Naive thymus-derived CD8-positive, alpha-beta T cell (primary cell): ENCODE measurements around the gene AIPL1. TPM values are rescaled to one million over a fixed set of nuclear protein-coding genes. Genes with fewer than 3 reads are reported as not detected.
"Not testable (repeated sequence)": the region's sequence is repeated elsewhere in the genome, so short reads cannot be mapped to it uniquely, and the experiment has no call there.

ENCODE experiments used
- ATAC-seq, 2 donors: fragments of 150-1000 bp; cut with Tn5 transposase in 1 of 2; sonication (Bioruptor Pico), chemical (Tn5 transposase) in 1 of 2; 1 replicate in 1 of 2; 2 replicates in 1 of 2; pipeline ENCODE4 v1.10.0; 2021; ENCODE audit warnings: mild to moderate bottlenecking in 2 of 2, moderate library complexity in 2 of 2
- POLR2A ChIA-PET: fragments of 350-600 bp; sonication (Branson Sonifier 250); formaldehyde crosslinking; loops from one replicate; lab custom pipeline; 2021; ENCODE audit warnings: antibody characterized with exemption; lab: Charles Lee
- DNase-seq, 10 donors: peaks; one replicate each; pipeline versions ENCODE4 v3.0.0 to v3.0.0-alpha.2; 2020 to 2022
- H3K27ac Mint-ChIP-seq, 10 donors: one replicate each; pipeline ENCODE4 v1.8.0; 2020 to 2022; ENCODE audit warnings: mild to moderate bottlenecking in 10 of 10, mixed read lengths in 10 of 10, moderate library complexity in 4 of 10, inconsistent platforms in 1 of 10
- H3K27me3 Mint-ChIP-seq, 5 donors: one replicate each; pipeline ENCODE4 v1.8.0; 2021 to 2022; ENCODE audit warnings: mixed read lengths in 5 of 5
- H3K36me3 Mint-ChIP-seq, 3 donors: one replicate each; pipeline ENCODE4 v1.8.0; 2020 to 2022; ENCODE audit warnings: mixed read lengths in 3 of 3, mild to moderate bottlenecking in 2 of 3, inconsistent platforms in 1 of 3
- H3K4me1 Mint-ChIP-seq, 4 donors: one replicate each; pipeline ENCODE4 v1.8.0; 2021 to 2022; ENCODE audit warnings: mixed read lengths in 4 of 4
- H3K4me3 Mint-ChIP-seq, 10 donors: one replicate each; pipeline ENCODE4 v1.8.0; 2020 to 2022; ENCODE audit warnings: mild to moderate bottlenecking in 10 of 10, mixed read lengths in 10 of 10, moderate library complexity in 6 of 10, inconsistent platforms in 1 of 10
- H3K9me3 Mint-ChIP-seq, 9 donors: one replicate each; pipeline ENCODE4 v1.8.0; 2020 to 2022; ENCODE audit warnings: mixed read lengths in 9 of 9, mild to moderate bottlenecking in 3 of 9, inconsistent platforms in 1 of 9, moderate library complexity in 1 of 9
- polyA plus RNA-seq, 3 donors: library from polyadenylated mRNA; unstranded; fragments of 300-500 nt; fragmentation: Illumina TruSeq; gene quantifications; one replicate each; pipeline ENCODE4 v1.2.3, GENCODE V29; 2021
- total RNA-seq, 8 experiments: library from RNA in 2 of 8; stranded (reverse) in 2 of 8; gene quantifications; one replicate each; pipeline ENCODE4 v1.2.3 and lab custom pipeline; 2021 to 2026

The AIPL1 gene
- total RNA-seq (not detected), polyA plus RNA-seq (not detected), total RNA-seq (lab: John Stamatoyannopoulos, UW) (0 reads per million in 6 experiments)

GRCh38 chr17:6435051-6435450, at the start of gene AIPL1:
AIPL1 (minus strand) TSS chr17:6435121; CDS start chr17:6435104, 17 bp downstream.
- POLR2A ChIA-PET = no interaction called here
- no peak for ATAC-seq
- Mint-ChIP-seq H3K27me3 (peaks cover 6 to 19% (median 18%) of the 10 kb centered on the region in 5 donors), H3K4me3 (no peak within 1 kb of the TSS), H3K4me1 (peaks cover 2 to 6% (median 2%) of the 10 kb centered on the region in 4 donors), H3K27ac (no peak within 1 kb of the TSS), H3K9me3 (peaks cover 0 to 11% (median 4%) of the 10 kb centered on the region in 9 donors), H3K36me3 (peaks cover 0 to 4% (median 0%) of the 10 kb centered on the region in 3 donors)
- DNase-seq = peak in 1 of 10 donors; percentile 52

- no peaks in the 10 kb centered on the region for H3K36me3 Mint-ChIP-seq
- DNase-seq (no peak), ATAC-seq (no peak)
- peak overlapping the region in 1 of 10 donors; percentile 65 for H3K27ac Mint-ChIP-seq
- peaks cover 1 to 26% (median 9%) of the 10 kb centered on the region in 5 donors for H3K27me3 Mint-ChIP-seq
- no peak overlapping the region for H3K4me3 Mint-ChIP-seq
- POLR2A ChIA-PET = no interaction called here
- H3K4me1 Mint-ChIP-seq = peaks cover 0 to 2% (median 0%) of the 10 kb centered on the region in 4 donors
- H3K9me3 Mint-ChIP-seq = no peaks in the 10 kb centered on the region
Observed at GRCh38 chr17:6483507-6483906, 48.6 kb upstream of the AIPL1 start.

- POLR2A ChIA-PET = interaction anchor here (0.7 kb wide), 2 partner anchors 40 to 97 kb away, joined by 5 read pairs; no protein-coding TSS in a partner anchor
- H3K4me1 Mint-ChIP-seq, H3K27ac Mint-ChIP-seq, DNase-seq, ATAC-seq, H3K9me3 Mint-ChIP-seq, H3K4me3 Mint-ChIP-seq, H3K36me3 Mint-ChIP-seq: not testable (repeated sequence)
- peaks cover 1 to 20% (median 9%) of the 10 kb centered on the region in 5 donors for H3K27me3 Mint-ChIP-seq
Observed at GRCh38 chr17:6482796-6483195, 47.9 kb upstream of the AIPL1 start.

DNA sequence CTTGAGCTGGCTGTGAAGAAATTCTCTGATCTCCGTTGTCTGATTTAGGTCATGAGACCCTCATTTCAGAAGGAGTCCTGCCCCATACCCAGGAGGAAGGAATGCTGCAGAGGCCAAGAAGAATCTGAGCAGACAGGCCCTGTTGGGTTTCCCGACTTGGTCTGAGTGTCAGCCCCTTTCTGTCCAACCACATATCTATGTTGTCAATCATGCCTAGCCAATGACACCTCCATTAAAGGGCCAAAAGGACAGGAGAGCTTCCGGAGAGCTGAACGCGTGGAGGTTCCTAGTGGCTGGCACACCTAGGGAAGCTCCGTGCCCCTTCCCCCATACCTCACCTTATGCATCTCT, 47.2 kb upstream of the AIPL1 start:
- DNase-seq (no peak), ATAC-seq (no peak)
- Mint-ChIP-seq H3K27me3 (peaks cover 1 to 18% (median 6%) of the 10 kb centered on the region in 5 donors), H3K36me3 (no peaks in the 10 kb centered on the region), H3K27ac (peak overlapping the region in 1 of 10 donors; percentile 7), H3K9me3 (no peaks in the 10 kb centered on the region), H3K4me3 (no peak overlapping the region), H3K4me1 (no peaks in the 10 kb centered on the region)
- POLR2A ChIA-PET = interaction anchor here (0.7 kb wide), 1 partner anchor 39 kb away, joined by 5 read pairs; no protein-coding TSS in a partner anchor

GRCh38 chr17:6480303-6480675, 45.4 kb upstream of the AIPL1 start:
- DNase-seq = no peak
- Mint-ChIP-seq H3K27me3 (peaks cover 0 to 14% (median 3%) of the 10 kb centered on the region in 5 donors), H3K4me1 (no peaks in the 10 kb centered on the region), H3K9me3 (no peaks in the 10 kb centered on the region), H3K4me3 (no peak overlapping the region), H3K36me3 (no peaks in the 10 kb centered on the region), H3K27ac (no peak overlapping the region)
- no peak for ATAC-seq
- POLR2A ChIA-PET = no interaction called here

GRCh38 chr17:6479622-6480302, 44.8 kb upstream of the AIPL1 start:
- no peak overlapping the region for H3K4me3 Mint-ChIP-seq
- no peak for ATAC-seq
- H3K27ac Mint-ChIP-seq = peak overlapping the region in 1 of 10 donors; percentile 22
- no peaks in the 10 kb centered on the region for H3K9me3 Mint-ChIP-seq
- POLR2A ChIA-PET = no interaction called here
- H3K27me3 Mint-ChIP-seq = peaks cover 0 to 14% (median 3%) of the 10 kb centered on the region in 5 donors
- DNase-seq = no peak
- H3K4me1 Mint-ChIP-seq = no peaks in the 10 kb centered on the region
- H3K36me3 Mint-ChIP-seq = no peaks in the 10 kb centered on the region

- H3K36me3 Mint-ChIP-seq = no peaks in the 10 kb centered on the region
- H3K4me3 Mint-ChIP-seq = no peak overlapping the region
- no peaks in the 10 kb centered on the region for H3K9me3 Mint-ChIP-seq
- POLR2A ChIA-PET = no interaction called here
- DNase-seq (no peak), ATAC-seq (no peak)
- H3K27ac Mint-ChIP-seq = no peak overlapping the region
- no peaks in the 10 kb centered on the region for H3K4me1 Mint-ChIP-seq
- peaks cover 0 to 13% (median 3%) of the 10 kb centered on the region in 5 donors for H3K27me3 Mint-ChIP-seq
Observed at GRCh38 chr17:6478486-6478885, 43.6 kb upstream of the AIPL1 start.

DNA sequence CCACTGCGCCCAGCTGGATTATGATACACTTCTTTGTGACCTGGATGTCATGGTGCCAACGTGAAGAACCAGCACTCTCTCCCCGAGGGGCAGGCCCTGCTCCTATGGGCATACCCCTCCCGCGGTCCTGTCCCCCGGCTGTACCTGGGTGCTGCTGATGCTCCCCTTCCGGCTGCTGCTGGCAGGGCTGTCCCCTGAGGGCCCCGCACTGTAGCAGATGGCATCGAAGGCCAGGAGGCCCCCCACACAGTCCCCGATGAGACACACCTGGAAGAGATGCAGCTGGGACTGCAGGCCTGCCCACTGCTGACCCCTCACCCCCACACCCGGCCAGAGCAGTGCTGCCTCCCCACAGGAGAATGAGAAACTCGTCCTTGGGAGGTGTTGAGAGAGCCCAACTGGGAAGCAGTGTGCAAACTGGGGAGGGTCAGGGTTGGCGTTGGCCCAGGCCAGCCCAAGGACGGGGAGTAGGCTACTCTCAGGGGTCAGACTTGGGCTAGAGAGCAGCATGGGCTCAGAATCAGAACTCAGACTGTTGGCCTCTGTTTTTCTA, 43.0 kb upstream of the AIPL1 start:
- Mint-ChIP-seq H3K4me1 (peaks cover 0 to 4% (median 3%) of the 10 kb centered on the region in 4 donors), H3K27me3 (peaks cover 0 to 9% (median 2%) of the 10 kb centered on the region in 5 donors), H3K36me3 (no peaks in the 10 kb centered on the region), H3K4me3 (no peak overlapping the region), H3K27ac (no peak overlapping the region), H3K9me3 (no peaks in the 10 kb centered on the region)
- no peak for ATAC-seq
- POLR2A ChIA-PET = no interaction called here
- no peak for DNase-seq

GRCh38 chr17:6476810-6477179, 41.9 kb upstream of the AIPL1 start:
- no peak overlapping the region for H3K4me3 Mint-ChIP-seq
- H3K27ac Mint-ChIP-seq = peak overlapping the region in 1 of 10 donors; percentile 79
- peaks cover 0 to 3% (median 0%) of the 10 kb centered on the region in 5 donors for H3K27me3 Mint-ChIP-seq
- POLR2A ChIA-PET = no interaction called here
- H3K4me1 Mint-ChIP-seq = peaks cover 0 to 6% (median 3%) of the 10 kb centered on the region in 4 donors
- H3K36me3 Mint-ChIP-seq = no peaks in the 10 kb centered on the region
- ATAC-seq = no peak
- H3K9me3 Mint-ChIP-seq = no peaks in the 10 kb centered on the region
- DNase-seq = no peak

DNA sequence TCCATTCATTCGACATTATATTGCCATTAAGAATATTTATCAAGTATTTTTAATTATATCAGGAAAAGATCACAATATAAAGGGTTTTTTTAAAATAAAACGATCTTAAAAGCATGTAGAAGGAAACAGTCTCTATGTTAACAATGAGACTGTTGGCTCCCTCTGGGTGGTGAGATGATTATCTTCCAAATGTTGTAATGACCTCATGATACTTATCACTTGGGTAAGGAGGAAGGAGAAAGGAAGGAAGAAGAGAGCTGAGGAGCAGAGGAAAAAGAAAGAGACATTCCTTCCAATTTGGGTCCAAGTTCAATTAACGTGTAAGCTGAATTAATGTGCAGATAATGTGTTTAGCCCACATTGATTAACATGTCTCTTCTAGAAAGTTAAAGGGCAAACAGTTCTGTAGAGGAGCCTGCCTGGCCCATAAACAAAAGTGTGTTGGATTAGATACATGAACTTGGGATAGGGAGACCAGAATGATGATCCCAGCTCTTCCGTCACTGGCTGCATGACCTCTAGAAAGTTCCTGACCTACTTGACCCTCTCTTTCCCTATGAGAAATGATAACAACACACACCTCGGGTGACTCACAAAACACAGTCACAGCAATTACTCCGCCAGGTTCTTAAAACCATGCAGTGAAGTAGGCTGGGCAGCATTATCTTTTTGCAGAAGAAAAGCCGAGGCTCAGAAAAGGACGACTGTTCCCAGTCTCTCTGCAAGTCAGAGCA, 41.3 kb upstream of the AIPL1 start:
- POLR2A ChIA-PET = no interaction called here
- no peak for ATAC-seq
- Mint-ChIP-seq H3K4me3 (no peak overlapping the region), H3K9me3 (no peaks in the 10 kb centered on the region), H3K27me3 (peaks cover 0 to 2% (median 0%) of the 10 kb centered on the region in 5 donors), H3K36me3 (no peaks in the 10 kb centered on the region), H3K27ac (no peak overlapping the region), H3K4me1 (peaks cover 0 to 6% (median 3%) of the 10 kb centered on the region in 4 donors)
- DNase-seq = no peak

DNA sequence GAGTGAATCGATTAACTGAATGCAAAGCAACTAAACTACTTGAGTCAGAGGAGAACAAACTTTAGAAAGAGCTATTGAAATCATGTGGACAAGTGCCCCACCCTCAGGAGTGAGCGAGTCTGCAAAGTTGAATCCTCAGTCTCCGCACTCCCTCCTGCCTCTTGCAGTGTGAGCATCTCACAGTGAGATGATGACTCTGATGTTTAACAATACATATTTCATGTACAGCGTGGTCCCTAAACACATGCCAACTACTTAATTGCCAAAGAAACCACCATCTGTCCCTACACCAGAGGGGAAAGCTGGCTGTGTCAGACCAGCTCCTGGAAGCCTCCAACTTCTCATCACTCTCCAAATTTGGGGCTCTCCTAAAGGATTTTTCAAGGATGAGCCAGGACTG, 40.5 kb upstream of the AIPL1 start:
- peaks cover 0 to 6% (median 3%) of the 10 kb centered on the region in 4 donors for H3K4me1 Mint-ChIP-seq
- H3K36me3 Mint-ChIP-seq = no peaks in the 10 kb centered on the region
- no peaks in the 10 kb centered on the region for H3K9me3 Mint-ChIP-seq
- DNase-seq (no peak), ATAC-seq (no peak)
- H3K27ac Mint-ChIP-seq = no peak overlapping the region
- H3K27me3 Mint-ChIP-seq = peaks cover 0 to 2% (median 0%) of the 10 kb centered on the region in 5 donors
- no peak overlapping the region for H3K4me3 Mint-ChIP-seq
- POLR2A ChIA-PET = no interaction called here

DNA sequence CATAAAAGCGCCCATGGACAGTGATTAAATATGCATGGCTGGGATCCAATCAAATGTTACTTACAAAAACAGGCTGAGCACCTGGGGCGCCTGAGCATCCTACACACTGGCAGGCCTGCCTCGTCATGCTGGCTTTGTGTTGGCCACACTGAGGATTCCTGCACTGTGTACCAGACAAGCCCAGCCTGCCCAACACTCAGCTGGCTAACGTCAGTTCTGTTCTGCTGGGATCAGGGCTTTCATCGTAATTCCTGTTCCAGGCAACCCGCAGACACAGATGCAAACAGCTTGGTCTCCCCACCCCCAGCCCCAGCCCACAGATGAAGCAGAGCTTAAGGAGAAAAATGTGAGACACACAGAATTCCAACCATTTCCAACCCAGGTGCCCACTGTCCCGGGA, 40.0 kb upstream of the AIPL1 start:
- Mint-ChIP-seq H3K4me1 (peaks cover 0 to 6% (median 3%) of the 10 kb centered on the region in 4 donors), H3K27ac (no peak overlapping the region), H3K9me3 (no peaks in the 10 kb centered on the region), H3K4me3 (no peak overlapping the region), H3K36me3 (no peaks in the 10 kb centered on the region), H3K27me3 (peaks cover 0 to 2% (median 0%) of the 10 kb centered on the region in 5 donors)
- ATAC-seq (no peak), DNase-seq (no peak)
- POLR2A ChIA-PET = no interaction called here

DNA sequence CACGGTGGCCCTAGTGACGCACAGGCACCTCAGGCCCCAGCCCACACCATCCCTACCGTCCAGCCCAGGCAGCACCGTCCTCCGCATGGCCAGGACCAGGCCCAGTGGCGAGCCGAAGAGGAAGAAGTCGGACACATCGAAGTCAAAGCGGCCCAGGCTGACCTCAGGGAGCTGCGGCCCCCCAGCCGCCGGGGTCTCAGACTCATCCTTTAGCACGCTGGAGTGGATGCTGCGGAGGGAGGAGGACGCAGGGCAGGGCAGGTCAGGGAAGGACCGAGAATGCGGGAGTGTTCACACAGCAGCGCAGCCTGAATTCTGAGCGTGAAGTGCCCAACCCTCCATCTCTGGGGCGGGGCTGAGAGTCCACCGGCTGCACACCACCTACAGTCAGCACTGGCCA, 39.5 kb upstream of the AIPL1 start:
- H3K27me3 Mint-ChIP-seq = peaks cover 0 to 7% (median 0%) of the 10 kb centered on the region in 5 donors
- no peak for ATAC-seq
- H3K27ac Mint-ChIP-seq = peak overlapping the region in 1 of 10 donors; percentile 40
- peaks cover 0 to 6% (median 3%) of the 10 kb centered on the region in 4 donors for H3K4me1 Mint-ChIP-seq
- no peaks in the 10 kb centered on the region for H3K36me3 Mint-ChIP-seq
- H3K9me3 Mint-ChIP-seq = no peaks in the 10 kb centered on the region
- POLR2A ChIA-PET = no interaction called here
- no peak for DNase-seq
- no peak overlapping the region for H3K4me3 Mint-ChIP-seq
